Spinal cord (tissue), 10 donors: Measurements from ENCODE around the gene C20orf204. TPM values are rescaled to one million over a fixed set of nuclear protein-coding genes. Genes with fewer than 3 reads are reported as not detected.
"Not testable (repeated sequence)": the region's sequence is repeated elsewhere in the genome, so short reads cannot be mapped to it uniquely, and the experiment has no call there.

Experiments used
- DNase-seq, 6 donors: peaks; one replicate each; pipeline versions ENCODE4 v3.0.0 to v3.0.0-alpha.2; 2013 to 2015; ENCODE audit warnings: low spot score in 6 of 6, low read depth in 4 of 6
- H3K27ac ChIP-seq: one replicate; pipeline ENCODE4 v1.5.1; 2013; ENCODE audit warnings: low read depth, low read length, control low read depth
- H3K27me3 ChIP-seq: one replicate; pipeline ENCODE4 v1.6.1; 2013; ENCODE audit warnings: low read length; ENCODE audit not compliant: control insufficient read depth, insufficient read depth
- H3K36me3 ChIP-seq: one replicate; pipeline ENCODE4 v1.6.1; 2013; ENCODE audit warnings: low read length; ENCODE audit not compliant: control insufficient read depth, insufficient read depth
- H3K4me1 ChIP-seq: one replicate; pipeline ENCODE4 v1.6.1; 2013; ENCODE audit warnings: low read length; ENCODE audit not compliant: control insufficient read depth, insufficient read depth
- H3K4me3 ChIP-seq: one replicate; pipeline ENCODE4 v1.5.1; 2013; ENCODE audit warnings: low read depth, low read length, control low read depth
- H3K9me3 ChIP-seq: one replicate; pipeline ENCODE4 v1.6.1; 2013; ENCODE audit warnings: low read length; ENCODE audit not compliant: control insufficient read depth, insufficient read depth
- WGBS: methylation state at CpG from one replicate; pipeline ENCODE4 v1.1.5; 2013; ENCODE audit warnings: missing lambda C conversion rate; ENCODE audit not compliant: insufficient coverage; 5-methylcytosine and 5-hydroxymethylcytosine counted together
- polyA plus RNA-seq, 2 donors: library from polyadenylated mRNA; unstranded; fragments of 120-200 nt; gene quantifications; one replicate each; pipeline ENCODE4 v1.2.1, GENCODE V29; 2013; ENCODE audit not compliant: insufficient read length in 2 of 2
- total RNA-seq, 2 donors: library from RNA; depleted of rRNA in 1 of 2; stranded (reverse); fragments of 120-200 nt in 1 of 2; fragments of >200 nt in 1 of 2; gene quantifications; one replicate each; pipeline versions ENCODE4 v1.2.3 to v1.2.4, GENCODE V29; 2013 to 2014
- donor health status: healthy.

C20orf204 gene
- total and polyA plus RNA-seq, 4 donors = 0.69 to 3.1 (median 1.3) TPM

GRCh38 chr20:64082126-64082731 is 46.2 kb downstream of the C20orf204 start:
- Histone ChIP-seq H3K27me3 (peaks cover 12% of the 10 kb centered on the region), H3K36me3 (peaks cover 4% of the 10 kb centered on the region)
- 11% methylated on average over 13 of the region's 13 CpGs for WGBS

GRCh38 chr20:64082820-64083377 is 46.9 kb downstream of the C20orf204 start:
- H3K36me3 ChIP-seq = no peaks in the 10 kb centered on the region

More at GRCh38 chr20:64082126-64082731, 46.2 kb downstream of the C20orf204 start:
- H3K9me3 ChIP-seq = no peaks in the 10 kb centered on the region
- H3K4me1 ChIP-seq = peaks cover 65% of the 10 kb centered on the region
- peak in 1 of 6 donors; percentile 47 for DNase-seq
- no peak overlapping the region for H3K27ac ChIP-seq
- no peak overlapping the region for H3K4me3 ChIP-seq

GRCh38 chr20:64083378-64083803 is 47.4 kb downstream of the C20orf204 start:
- 1% methylated on average over 52 of the region's 52 CpGs for WGBS
- no peak overlapping the region for H3K4me3 ChIP-seq
- H3K27ac ChIP-seq = no peak overlapping the region
- no peaks in the 10 kb centered on the region for H3K36me3 ChIP-seq
- peak in 2 of 6 donors; percentile 91 for DNase-seq
- no peaks in the 10 kb centered on the region for H3K9me3 ChIP-seq
- H3K4me1 ChIP-seq = peaks cover 58% of the 10 kb centered on the region
- H3K27me3 ChIP-seq = peaks cover 12% of the 10 kb centered on the region

More at GRCh38 chr20:64082820-64083377, 46.9 kb downstream of the C20orf204 start:
- Histone ChIP-seq H3K9me3 (no peaks in the 10 kb centered on the region), H3K27me3 (peaks cover 12% of the 10 kb centered on the region), H3K27ac (no peak overlapping the region), H3K4me3 (no peak overlapping the region), H3K4me1 (peaks cover 63% of the 10 kb centered on the region)
- 34% methylated on average over 10 of the region's 13 CpGs for WGBS
- DNase-seq = no peak

GRCh38 chr20:64083804-64084684 is 48.1 kb downstream of the C20orf204 start, which contains the start of gene LKAAEAR1:
Gene LKAAEAR1 (minus strand): TSS chr20:64084398. CDS start chr20:64084219, 179 bp downstream.
- peak in 2 of 6 donors; percentile 58 to 66 for DNase-seq
- no peaks in the 10 kb centered on the region for H3K9me3 ChIP-seq
- H3K36me3 ChIP-seq = no peaks in the 10 kb centered on the region
- H3K27me3 ChIP-seq = peaks cover 12% of the 10 kb centered on the region
- no peak within 1 kb of the TSS for H3K4me3 ChIP-seq
- no peak within 1 kb of the TSS for H3K27ac ChIP-seq
- under 1% methylated on average over 80 of the region's 86 CpGs for WGBS
- peaks cover 58% of the 10 kb centered on the region for H3K4me1 ChIP-seq

GRCh38 chr20:64084685-64085152 is 48.7 kb downstream of the C20orf204 start:
- H3K4me3 ChIP-seq = no peak overlapping the region
- no peak for DNase-seq

GRCh38 chr20:64086801-64087200 is 50.8 kb downstream of the C20orf204 start:
- no peak overlapping the region for H3K4me3 ChIP-seq
- H3K36me3 ChIP-seq = no peaks in the 10 kb centered on the region
- peaks cover 59% of the 10 kb centered on the region for H3K4me1 ChIP-seq
- no peak for DNase-seq
- no peak overlapping the region for H3K27ac ChIP-seq
- H3K27me3 ChIP-seq = peaks cover 12% of the 10 kb centered on the region
- WGBS = 78% methylated on average over 3 of the region's 11 CpGs
- H3K9me3 ChIP-seq = no peaks in the 10 kb centered on the region

More at GRCh38 chr20:64084685-64085152, 48.7 kb downstream of the C20orf204 start:
- Histone ChIP-seq H3K36me3 (no peaks in the 10 kb centered on the region), H3K4me1 (peaks cover 60% of the 10 kb centered on the region), H3K27ac (no peak overlapping the region), H3K27me3 (peaks cover 12% of the 10 kb centered on the region), H3K9me3 (no peaks in the 10 kb centered on the region)
- WGBS = 4% methylated on average over 23 of the region's 23 CpGs

- peaks cover 12% of the 10 kb centered on the region for H3K27me3 ChIP-seq
- H3K4me1 ChIP-seq = peaks cover 57% of the 10 kb centered on the region
- not testable (repeated sequence) for H3K4me3 ChIP-seq, H3K9me3 ChIP-seq, H3K36me3 ChIP-seq, DNase-seq, H3K27ac ChIP-seq
- WGBS = no CpG with 5 or more reads among the region's 36 CpGs
Observed at GRCh38 chr20:64087226-64087825, 51.3 kb downstream of the C20orf204 start.

GRCh38 chr20:64088586-64088985 is 52.6 kb downstream of the C20orf204 start:
- not testable (repeated sequence) for H3K27ac ChIP-seq, H3K27me3 ChIP-seq, H3K9me3 ChIP-seq, DNase-seq, H3K36me3 ChIP-seq, H3K4me3 ChIP-seq
- peaks cover 45% of the 10 kb centered on the region for H3K4me1 ChIP-seq
